Hepatocyte (in vitro differentiated cells): Measurements from ENCODE around the gene RBM4B.
"Not testable (repeated sequence)": the region's sequence is repeated elsewhere in the genome, so short reads cannot be mapped to it uniquely, and the experiment has no call there.

Experiments
- EZH2 ChIP-seq: fragments of 200-600 bp; sonication (generic); IDR thresholded peaks from 2 replicates; pipeline ENCODE4 v1.6.1; 2016; ENCODE audit warnings: antibody characterized with exemption, mild to moderate bottlenecking, borderline replicate concordance
- EZH2phosphoT487 ChIP-seq: fragments of 200-600 bp; sonication (generic); IDR thresholded peaks from one replicate; pipeline ENCODE4 v1.6.1; 2018; ENCODE audit warnings: antibody characterized with exemption, mild to moderate bottlenecking, low read depth, moderate library complexity; ENCODE audit not compliant: unreplicated experiment, severe bottlenecking
- TF ChIP-seq, protein P1 (sequence below): fragments of 200-600 bp; sonication (generic); IDR thresholded peaks from 2 replicates; pipeline ENCODE4 v1.5.1; 2016; ENCODE audit warnings: antibody characterized with exemption, mild to moderate bottlenecking; ENCODE audit not compliant: poor library complexity

DNA sequence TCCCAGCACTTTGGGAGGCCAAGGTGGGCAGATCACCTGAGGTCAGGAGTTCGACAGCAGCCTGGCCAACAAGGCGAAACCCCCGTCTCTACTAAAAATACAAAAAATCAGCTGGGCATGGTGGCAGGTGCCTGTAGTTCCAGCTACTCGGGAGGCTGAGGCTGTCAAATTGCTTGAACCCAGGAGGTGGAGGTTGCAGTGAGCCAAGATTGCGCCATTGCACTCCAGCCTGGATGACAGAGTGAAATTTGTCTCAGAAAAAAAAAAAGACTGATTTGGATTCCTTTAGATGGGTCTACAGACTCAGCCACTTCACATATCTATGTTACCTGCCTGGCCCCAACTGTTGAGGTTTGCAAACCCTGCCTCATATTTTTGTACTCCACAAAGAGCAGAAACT is 46.5 kb upstream of the RBM4B start:
- TF ChIP-seq, protein P1, sequence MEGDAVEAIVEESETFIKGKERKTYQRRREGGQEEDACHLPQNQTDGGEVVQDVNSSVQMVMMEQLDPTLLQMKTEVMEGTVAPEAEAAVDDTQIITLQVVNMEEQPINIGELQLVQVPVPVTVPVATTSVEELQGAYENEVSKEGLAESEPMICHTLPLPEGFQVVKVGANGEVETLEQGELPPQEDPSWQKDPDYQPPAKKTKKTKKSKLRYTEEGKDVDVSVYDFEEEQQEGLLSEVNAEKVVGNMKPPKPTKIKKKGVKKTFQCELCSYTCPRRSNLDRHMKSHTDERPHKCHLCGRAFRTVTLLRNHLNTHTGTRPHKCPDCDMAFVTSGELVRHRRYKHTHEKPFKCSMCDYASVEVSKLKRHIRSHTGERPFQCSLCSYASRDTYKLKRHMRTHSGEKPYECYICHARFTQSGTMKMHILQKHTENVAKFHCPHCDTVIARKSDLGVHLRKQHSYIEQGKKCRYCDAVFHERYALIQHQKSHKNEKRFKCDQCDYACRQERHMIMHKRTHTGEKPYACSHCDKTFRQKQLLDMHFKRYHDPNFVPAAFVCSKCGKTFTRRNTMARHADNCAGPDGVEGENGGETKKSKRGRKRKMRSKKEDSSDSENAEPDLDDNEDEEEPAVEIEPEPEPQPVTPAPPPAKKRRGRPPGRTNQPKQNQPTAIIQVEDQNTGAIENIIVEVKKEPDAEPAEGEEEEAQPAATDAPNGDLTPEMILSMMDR, result not testable (repeated sequence)
- not testable (repeated sequence) for TF ChIP-seq EZH2, EZH2phosphoT487
